ENCODE results near the gene ZC3H12A. TPM values are rescaled to one million over a fixed set of nuclear protein-coding genes. Genes with fewer than 3 reads are reported as not detected.

Gene ZC3H12A
- total RNA-seq, 1 experiment from 2014 or later: 6.7 TPM

DNA sequence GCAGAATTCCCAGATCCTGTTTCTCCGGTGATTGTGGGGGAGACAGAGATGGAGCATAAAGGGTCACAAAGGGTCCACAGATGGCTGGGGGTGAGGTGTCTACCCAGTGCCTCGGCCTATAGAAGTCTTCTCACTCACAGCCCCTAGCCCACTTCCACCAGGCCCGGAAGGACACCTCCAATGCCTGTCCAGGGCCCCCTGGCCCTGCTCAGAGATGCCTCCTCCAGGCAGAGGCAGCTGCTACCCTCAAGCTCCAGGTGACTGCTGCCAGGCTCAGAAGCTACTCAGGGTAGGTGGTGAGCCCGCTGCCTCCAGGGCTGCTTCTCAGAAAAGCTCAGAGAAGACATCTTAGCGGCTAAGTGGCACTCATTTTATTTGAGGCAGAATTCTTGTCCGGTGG is 22.0 kb upstream of the ZC3H12A start:
- Histone ChIP-seq H3K9ac (ENCODE audit: extremely low read depth, insufficient read length, low read length) (no peak overlapping the region), H3K79me1 (ENCODE audit: insufficient read depth, low read depth, low read length, poor library complexity, severe bottlenecking) (no peaks in the 10 kb centered on the region), H3K9me3 (ENCODE audit: control insufficient read depth, low read depth, low read length) (no peaks in the 10 kb centered on the region), H2BK12ac (ENCODE audit: insufficient read length, low read depth, low read length) (no peak overlapping the region), H3K4me1 (ENCODE audit: insufficient read depth, low read length) (peaks cover 10% of the 10 kb centered on the region; the same call in 1 of the 2 replicates), H2AK5ac (ENCODE audit: insufficient read length, low read length) (no peak overlapping the region), H3K79me2 (ENCODE audit: insufficient read depth, low read length) (no peaks in the 10 kb centered on the region), H4K91ac (ENCODE audit: insufficient read length, low read depth, low read length) (no peak overlapping the region), H3K14ac (ENCODE audit: insufficient read depth, low read length) (no peak overlapping the region), H2BK5ac (ENCODE audit: insufficient read length, low read length) (no peak overlapping the region), H2BK20ac (ENCODE audit: low read depth, low read length, poor library complexity, severe bottlenecking) (no peak overlapping the region), H4K20me1 (ENCODE audit: control insufficient read depth, insufficient read depth, insufficient read length) (no peaks in the 10 kb centered on the region), H3K27ac (ENCODE audit: insufficient read length, low read depth, low read length) (no peak overlapping the region), H3T11ph (ENCODE audit: low read length) (no peak overlapping the region), H4K8ac (replicated peaks; ENCODE audit: insufficient read length, low read depth, low read length) (no peak overlapping the region), H3K23ac (ENCODE audit: insufficient read length, low read depth, low read length) (no peak overlapping the region), H3K23me2 (ENCODE audit: insufficient read length, low read depth, low read length, poor library complexity, severe bottlenecking) (no peaks in the 10 kb centered on the region), H3K18ac (ENCODE audit: insufficient read length, low read depth, low read length) (no peak overlapping the region), H2AFZ (ENCODE audit: low read length) (peak overlapping the region; percentile 52), H3K27me3 (ENCODE audit: insufficient read depth, low read length) (no peaks in the 10 kb centered on the region), H3K4me2 (ENCODE audit: insufficient read depth, insufficient read length, low read length) (peak overlapping the region; percentile 41), H4K5ac (ENCODE audit: insufficient read length, low read depth, low read length) (no peak overlapping the region), H2BK120ac (ENCODE audit: low read depth, low read length, poor library complexity, severe bottlenecking) (no peak overlapping the region), H3K4ac (ENCODE audit: low read depth, low read length) (no peak overlapping the region), H3K56ac (ENCODE audit: insufficient read length, low read depth, low read length) (no peak overlapping the region), H2BK15ac (ENCODE audit: low read depth, low read length) (no peak overlapping the region)
- TF ChIP-seq, protein P1, sequence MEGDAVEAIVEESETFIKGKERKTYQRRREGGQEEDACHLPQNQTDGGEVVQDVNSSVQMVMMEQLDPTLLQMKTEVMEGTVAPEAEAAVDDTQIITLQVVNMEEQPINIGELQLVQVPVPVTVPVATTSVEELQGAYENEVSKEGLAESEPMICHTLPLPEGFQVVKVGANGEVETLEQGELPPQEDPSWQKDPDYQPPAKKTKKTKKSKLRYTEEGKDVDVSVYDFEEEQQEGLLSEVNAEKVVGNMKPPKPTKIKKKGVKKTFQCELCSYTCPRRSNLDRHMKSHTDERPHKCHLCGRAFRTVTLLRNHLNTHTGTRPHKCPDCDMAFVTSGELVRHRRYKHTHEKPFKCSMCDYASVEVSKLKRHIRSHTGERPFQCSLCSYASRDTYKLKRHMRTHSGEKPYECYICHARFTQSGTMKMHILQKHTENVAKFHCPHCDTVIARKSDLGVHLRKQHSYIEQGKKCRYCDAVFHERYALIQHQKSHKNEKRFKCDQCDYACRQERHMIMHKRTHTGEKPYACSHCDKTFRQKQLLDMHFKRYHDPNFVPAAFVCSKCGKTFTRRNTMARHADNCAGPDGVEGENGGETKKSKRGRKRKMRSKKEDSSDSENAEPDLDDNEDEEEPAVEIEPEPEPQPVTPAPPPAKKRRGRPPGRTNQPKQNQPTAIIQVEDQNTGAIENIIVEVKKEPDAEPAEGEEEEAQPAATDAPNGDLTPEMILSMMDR (conservative IDR thresholded peaks at IDR 0.05): no peak; the same call in 2 of the 3 replicates
- Mint-ChIP-seq H3K4me1 (peaks cover 37 to 53% of the 10 kb centered on the region in 2 experiments), H3K27me3 (ENCODE audit: low read depth) (peaks cover 5% of the 10 kb centered on the region), H3K9me3 (no peaks in the 10 kb centered on the region; a peak in 2 of 5 replicates), H3K27ac (peak overlapping the region in 2 of 3 experiments; percentile 36 to 42; a peak in 3 of 7 replicates), H3K4me3 (peak overlapping the region in 1 of 2 experiments; percentile 56; a peak in 2 of 5 replicates), H3K36me3 (ENCODE audit: insufficient read depth in 1 of 3, low read depth in 3 of 3) (no peaks in the 10 kb centered on the region)
- DNase-seq: peak; percentile 52
- whole genome bisulfite sequencing (ENCODE audit: extremely low coverage, insufficient read length, low lambda C conversion rate): no CpG with 5 or more reads among the region's 6 CpGs

Data from H9 (cell line).